SK-N-SH treated with all-trans-retinoic acid at 6 μM for 48 hours (cell line): ENCODE data around the gene LYL1.

Experiments used
- ATAC-seq: fragments of 200-7000 bp; cut with Tn5 transposase; 3 replicates; pipeline ENCODE4 v1.9.1; 2020; ENCODE audit warnings: mild to moderate bottlenecking, moderate library complexity
- ARNTL ChIP-seq: fragments of 450-650 bp; formaldehyde crosslinking; IDR thresholded peaks from 2 replicates; pipeline ENCODE4 v1.5.0; 2020; ENCODE audit warnings: low read depth, mild to moderate bottlenecking, moderate library complexity, borderline replicate concordance
- BACH2 ChIP-seq: fragments of 250-450 bp; sonication (Bioruptor Pico); IDR thresholded peaks from 2 replicates; pipeline ENCODE4 v1.9.0; 2021; ENCODE audit warnings: mild to moderate bottlenecking, borderline replicate concordance
- CREB5 ChIP-seq: fragments of 250-450 bp; sonication (Bioruptor Pico); IDR thresholded peaks from 2 replicates; pipeline ENCODE4 v1.5.1; 2020; ENCODE audit warnings: low read depth, mild to moderate bottlenecking, moderate library complexity
- CSDC2 ChIP-seq: fragments of 250-450 bp; sonication (Bioruptor Pico); IDR thresholded peaks from 2 replicates; pipeline ENCODE4 v1.5.0; 2020; ENCODE audit warnings: mild to moderate bottlenecking, moderate library complexity
- GLIS3 ChIP-seq: fragments of 250-450 bp; sonication (Bioruptor Pico); IDR thresholded peaks from 2 replicates; pipeline ENCODE4 v1.5.0; 2020; ENCODE audit warnings: mild to moderate bottlenecking, moderate library complexity
- ISL1 ChIP-seq: fragments of 250-450 bp; sonication (Bioruptor Pico); IDR thresholded peaks from 2 replicates; pipeline ENCODE4 v2.1.2; 2022; ENCODE audit warnings: mild to moderate bottlenecking, moderate library complexity
- OSR1 ChIP-seq: fragments of 250-450 bp; sonication (Bioruptor Pico); IDR thresholded peaks from 2 replicates; pipeline ENCODE4 v1.8.0; 2022; ENCODE audit warnings: moderate library complexity, mild to moderate bottlenecking, inconsistent platforms
- PATZ1 ChIP-seq: fragments of 250-450 bp; sonication (Bioruptor Pico); IDR thresholded peaks from 2 replicates; pipeline ENCODE4 v1.8.0; 2020; ENCODE audit warnings: mild to moderate bottlenecking, moderate library complexity, borderline replicate concordance
- POU6F1 ChIP-seq: fragments of 250-450 bp; sonication (Bioruptor Pico); IDR thresholded peaks from 2 replicates; pipeline ENCODE4 v1.8.0; 2021; ENCODE audit warnings: low read depth, mild to moderate bottlenecking, moderate library complexity, borderline replicate concordance
- PPARA ChIP-seq: fragments of 250-450 bp; sonication (Bioruptor Pico); IDR thresholded peaks from 2 replicates; pipeline ENCODE4 v1.5.0; 2020; ENCODE audit warnings: mild to moderate bottlenecking, borderline replicate concordance
- RARB ChIP-seq: fragments of 250-450 bp; sonication (Bioruptor Pico); IDR thresholded peaks from 2 replicates; pipeline ENCODE4 v1.8.0; 2021; ENCODE audit warnings: mild to moderate bottlenecking, moderate library complexity
- SNAI2 ChIP-seq: fragments of 250-450 bp; sonication (Bioruptor Pico); IDR thresholded peaks from 2 replicates; pipeline ENCODE4 v1.5.0; 2020; ENCODE audit warnings: mild to moderate bottlenecking, moderate library complexity
- TCF4 ChIP-seq: fragments of 250-450 bp; sonication (Bioruptor Pico); IDR thresholded peaks from 2 replicates; pipeline ENCODE4 v1.8.0; 2021; ENCODE audit warnings: mild to moderate bottlenecking, moderate library complexity, borderline replicate concordance
- TOX ChIP-seq: fragments of 250-450 bp; sonication (Bioruptor Pico); IDR thresholded peaks from 2 replicates; pipeline ENCODE4 v1.8.0; 2021; ENCODE audit warnings: mild to moderate bottlenecking, moderate library complexity, borderline replicate concordance
- ZC3H10 ChIP-seq: fragments of 250-450 bp; sonication (Bioruptor Pico); IDR thresholded peaks from 2 replicates; pipeline ENCODE4 v1.5.1; 2021; ENCODE audit warnings: mild to moderate bottlenecking, moderate library complexity
- ZFP3 ChIP-seq: fragments of 250-450 bp; sonication (Bioruptor Pico); IDR thresholded peaks from 2 replicates; pipeline ENCODE4 v1.5.0; 2020; ENCODE audit warnings: mild to moderate bottlenecking, moderate library complexity
- ZNF565 ChIP-seq: fragments of 450-650 bp; formaldehyde crosslinking; conservative IDR thresholded peaks from 2 replicates; pipeline ENCODE4 v1.5.0; 2020; ENCODE audit warnings: low read depth, mild to moderate bottlenecking, moderate library complexity
- ZNF70 ChIP-seq: fragments of 450-650 bp; formaldehyde crosslinking; IDR thresholded peaks from 2 replicates; pipeline ENCODE4 v1.5.0; 2020; ENCODE audit warnings: mild to moderate bottlenecking, moderate library complexity

The LYL1 gene

GRCh38 chr19:13102666-13103580, at the start of gene LYL1:
Gene LYL1, minus strand, starts transcription at chr19:13102858. Its CDS starts 1,687 bp downstream, at chr19:13101171.
- ATAC-seq = peak; percentile 77
- TF ChIP-seq ZFP3 (CRISPR knock-in tag) (no peak), ISL1 (CRISPR knock-in tag) (no peak), TCF4 (CRISPR knock-in tag) (no peak), ARNTL (CRISPR knock-in tag) (no peak), POU6F1 (CRISPR knock-in tag) (no peak), ZNF565 (CRISPR knock-in tag) (no peak), CSDC2 (CRISPR knock-in tag) (no peak), ZC3H10 (CRISPR knock-in tag) (no peak)

GRCh38 chr19:13151605-13152355, 49.1 kb upstream of the LYL1 start:
- TF ChIP-seq ZFP3 (CRISPR knock-in tag) (0 out of 2 replicates have a peak, but pooled peaks have one; percentile 19), OSR1 (no peak), PPARA (CRISPR knock-in tag) (no peak), SNAI2 (CRISPR knock-in tag) (no peak), CREB5 (CRISPR knock-in tag) (no peak), TOX (no peak), PATZ1 (peak; percentile 72; the same call in 1 of the 2 replicates), ZC3H10 (CRISPR knock-in tag) (no peak), BACH2 (CRISPR knock-in tag) (no peak), CSDC2 (CRISPR knock-in tag) (no peak), ZNF70 (CRISPR knock-in tag) (no peak), TCF4 (CRISPR knock-in tag) (no peak), ZNF565 (CRISPR knock-in tag) (no peak; the same call in 1 of the 2 replicates), RARB (CRISPR knock-in tag) (no peak), ISL1 (CRISPR knock-in tag) (no peak), GLIS3 (0 out of 2 replicates have a peak, but pooled peaks have one; percentile 74), POU6F1 (CRISPR knock-in tag) (no peak)
- ATAC-seq = peak; percentile 54

DNA sequence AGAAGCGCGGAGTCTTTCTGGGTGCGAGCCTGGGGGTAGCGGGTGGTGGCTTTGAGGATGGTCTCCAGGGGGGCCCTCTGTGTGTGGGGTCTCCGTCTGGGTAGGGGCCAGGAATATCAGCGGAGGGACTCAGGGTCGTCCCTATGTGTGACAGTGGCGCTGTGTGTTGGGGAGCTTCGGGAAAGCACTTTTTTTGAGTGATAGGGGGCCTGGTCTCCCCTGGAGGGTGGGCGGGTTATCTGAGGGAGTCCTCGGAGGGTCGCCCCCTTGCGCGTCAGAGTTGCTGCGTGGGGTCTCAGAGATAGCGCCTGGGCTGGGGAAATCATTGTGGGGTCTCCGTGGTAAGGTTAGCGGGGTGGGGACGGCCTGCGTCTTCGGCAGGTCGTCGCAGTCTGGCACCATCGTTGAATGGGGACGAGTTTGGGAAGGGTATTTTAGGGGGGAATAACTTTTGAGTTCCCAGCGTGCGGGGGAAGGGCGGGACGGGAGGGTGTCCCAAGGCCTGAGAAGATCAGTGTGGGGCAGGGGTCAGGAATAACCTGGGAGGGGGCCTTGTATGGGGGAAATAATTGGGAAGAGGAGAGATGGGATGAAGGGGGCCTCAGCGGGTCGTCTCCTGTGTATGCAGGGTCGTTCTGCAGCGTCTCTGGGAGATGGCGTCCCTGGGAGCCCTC, 48.4 kb upstream of the LYL1 start:
- TF ChIP-seq ZC3H10 (CRISPR knock-in tag) (no peak), PATZ1 (peak; percentile 9; the same call in 1 of the 2 replicates), ARNTL (CRISPR knock-in tag) (no peak)
- no peak for ATAC-seq
